GM18858 (cell line): Measurements from ENCODE around the gene ASIP.
"Not testable (repeated sequence)": the region's sequence is repeated elsewhere in the genome, so short reads cannot be mapped to it uniquely, and the experiment has no call there.

Source experiments
- ATAC-seq: cut with Tn5 transposase; IDR thresholded peaks from one replicate; pipeline ENCODE4 v1.9.1; 2021; ENCODE audit not compliant: unreplicated experiment

Gene ASIP

GRCh38 chr20:34242015-34242414 lies 792 bp downstream of the ASIP start:
- not testable (repeated sequence) for ATAC-seq

- ATAC-seq: no peak
These were observed 1.7 kb downstream of the ASIP start for GRCh38 chr20:34242879-34243278.

DNA sequence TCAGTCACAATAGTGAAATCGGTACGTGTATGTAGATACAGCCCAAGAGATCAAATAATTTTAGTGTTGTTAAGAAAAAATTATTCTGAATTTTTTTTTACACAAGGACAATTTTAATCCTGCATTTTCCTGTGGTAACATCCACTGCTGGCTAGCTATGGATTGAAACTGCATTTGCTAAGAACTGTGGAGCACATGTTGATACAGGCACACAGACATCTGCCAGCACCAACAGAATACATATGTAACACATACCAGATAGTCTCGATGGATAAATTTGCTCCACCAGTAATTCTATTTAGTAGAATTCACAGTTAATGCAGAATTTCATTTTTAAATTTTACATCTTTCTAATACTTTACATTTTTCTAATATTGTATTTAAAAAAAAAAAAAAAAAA lies 2.2 kb downstream of the ASIP start:
- no peak for ATAC-seq

- ATAC-seq: no peak
These were observed 5.0 kb downstream of the ASIP start for GRCh38 chr20:34246126-34246626.

GRCh38 chr20:34249291-34249690 lies 8.1 kb downstream of the ASIP start:
- no peak for ATAC-seq

DNA sequence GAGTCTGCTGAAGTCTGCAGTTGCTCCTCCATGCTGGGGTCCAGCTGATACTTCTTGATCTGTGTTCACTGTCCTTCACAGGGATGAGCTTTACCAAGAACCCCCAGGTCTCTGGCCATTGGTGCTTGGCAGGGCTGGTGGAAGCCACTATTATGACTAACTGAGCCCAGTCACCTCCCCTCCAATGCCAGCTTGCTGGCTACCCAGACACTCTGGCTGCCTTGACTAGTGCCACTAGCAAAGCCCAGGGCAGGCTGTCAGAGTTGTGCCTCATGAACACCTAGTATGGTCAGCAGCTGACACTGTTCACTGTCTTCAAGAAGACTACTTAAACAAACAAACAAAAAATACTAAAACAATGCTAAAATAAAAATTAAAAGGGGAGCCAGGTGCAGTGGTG lies 8.8 kb downstream of the ASIP start:
- ATAC-seq: no peak

DNA sequence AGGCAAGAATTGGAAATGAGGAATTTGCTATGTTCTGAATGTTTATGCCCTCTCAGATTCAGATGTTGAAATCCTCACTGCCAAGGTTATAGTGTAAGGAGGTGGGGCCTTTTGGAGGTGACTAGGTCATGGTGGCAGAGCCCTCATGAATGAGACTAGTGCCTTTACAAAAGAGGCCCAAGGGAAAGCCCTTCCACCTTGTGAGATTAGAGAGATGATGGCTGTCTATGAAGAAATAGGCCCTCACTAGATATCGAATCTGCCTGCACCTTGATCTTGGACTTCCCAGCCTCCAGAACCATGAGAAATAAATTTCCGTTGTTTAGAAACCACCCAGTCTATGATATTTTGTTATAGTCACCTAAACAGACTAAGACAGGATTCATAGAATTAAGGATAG lies 10.4 kb downstream of the ASIP start:
- no peak for ATAC-seq

DNA sequence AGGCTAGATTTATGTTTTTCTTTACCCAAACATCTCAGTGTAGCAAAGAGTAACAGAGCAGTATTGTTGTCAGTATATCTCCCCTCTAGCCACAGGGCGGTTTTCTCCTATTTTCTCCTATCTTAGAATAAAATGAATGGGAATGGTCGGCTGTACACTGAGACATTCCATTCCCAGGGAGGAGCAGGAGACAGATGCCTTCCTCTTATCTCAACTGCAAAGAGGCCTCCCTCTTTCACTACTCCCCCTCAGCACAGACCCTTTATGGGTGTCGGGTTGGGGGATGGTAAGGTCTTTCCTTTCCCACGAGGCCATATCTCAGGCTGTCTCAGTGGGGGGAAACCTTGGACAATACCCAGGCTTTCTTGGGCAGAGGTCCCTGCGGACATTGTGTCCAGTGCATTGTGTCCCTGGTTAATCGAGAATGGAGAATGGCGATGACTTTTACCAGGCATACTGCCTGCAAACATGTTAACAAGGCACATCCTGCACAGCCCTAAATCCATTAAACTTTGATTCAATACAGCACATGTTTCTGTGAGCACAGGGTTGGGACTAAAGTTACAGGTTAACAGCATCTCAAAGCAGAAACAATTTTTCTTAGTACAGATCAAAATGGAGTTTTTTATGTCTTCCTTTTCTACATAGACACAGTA lies 11.3 kb downstream of the ASIP start:
- ATAC-seq: not testable (repeated sequence)

GRCh38 chr20:34254979-34255378 lies 13.8 kb downstream of the ASIP start:
- ATAC-seq: no peak

- ATAC-seq: no peak
These were observed 15.5 kb downstream of the ASIP start for GRCh38 chr20:34256629-34257124.

- no peak for ATAC-seq
These were observed 19.2 kb downstream of the ASIP start for GRCh38 chr20:34260208-34260942.

GRCh38 chr20:34262488-34263288 lies 21.5 kb downstream of the ASIP start:
- no peak for ATAC-seq

GRCh38 chr20:34263468-34263867 lies 22.2 kb downstream of the ASIP start:
- ATAC-seq: not testable (repeated sequence)

- no peak for ATAC-seq
These were observed 22.9 kb downstream of the ASIP start for GRCh38 chr20:34264141-34264540.

DNA sequence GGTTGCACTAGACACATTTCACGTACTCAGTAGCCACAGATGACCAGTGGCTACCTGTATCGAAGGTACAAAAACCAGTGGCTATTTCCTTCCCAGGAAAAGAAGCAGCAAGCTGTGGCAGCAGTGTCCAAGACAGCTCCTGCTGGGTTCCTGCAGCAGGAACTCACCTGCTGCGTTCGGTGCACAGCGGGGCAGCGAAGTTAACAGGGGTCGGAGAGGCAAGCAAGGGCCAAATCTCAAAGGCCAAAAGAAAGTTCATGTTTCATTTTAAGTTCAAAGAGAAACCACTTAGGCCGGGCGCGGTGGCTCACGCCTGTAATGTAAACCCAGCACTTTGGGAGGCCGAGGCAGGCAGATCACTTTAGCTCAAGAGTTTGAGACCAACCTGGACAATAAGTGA lies 26.9 kb downstream of the ASIP start:
- ATAC-seq: no peak

DNA sequence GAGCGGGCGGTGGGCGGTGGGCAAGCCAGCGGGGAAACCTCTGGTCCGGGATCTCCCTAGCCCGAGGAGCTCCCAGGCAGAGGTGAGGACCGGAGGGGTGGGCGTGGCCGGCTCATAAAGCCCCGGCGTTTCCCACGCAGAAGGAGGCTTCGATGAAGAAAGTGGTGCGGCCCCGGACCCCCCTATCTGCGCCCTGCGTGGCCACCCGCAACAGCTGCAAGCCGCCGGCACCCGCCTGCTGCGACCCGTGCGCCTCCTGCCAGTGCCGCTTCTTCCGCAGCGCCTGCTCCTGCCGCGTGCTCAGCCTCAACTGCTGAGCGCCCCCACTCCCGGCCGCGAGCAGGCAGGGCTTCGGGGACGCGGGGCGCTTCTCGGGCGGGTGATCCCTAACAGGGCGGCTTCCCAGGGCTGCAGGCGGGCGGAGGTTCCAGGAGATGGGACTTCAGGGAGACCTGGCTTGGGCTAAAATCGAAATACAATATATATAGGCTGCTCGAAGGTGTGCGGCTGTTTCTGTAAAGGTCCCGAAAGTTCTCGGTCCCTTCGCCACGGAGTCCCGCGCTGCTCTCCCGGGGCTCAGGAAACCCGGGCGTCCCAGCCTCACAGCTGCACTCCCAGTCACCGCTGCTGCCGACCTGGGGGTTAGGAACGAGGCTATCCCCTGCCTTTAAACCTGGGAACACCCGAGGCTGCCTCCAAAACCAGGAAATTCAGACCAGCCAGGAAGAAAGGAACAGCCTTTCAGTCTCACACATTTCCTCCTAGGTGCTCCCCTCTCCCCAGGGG lies 27.8 kb downstream of the ASIP start:
- ATAC-seq: no peak

GRCh38 chr20:34269996-34270627 lies 28.9 kb downstream of the ASIP start:
- ATAC-seq: no peak

DNA sequence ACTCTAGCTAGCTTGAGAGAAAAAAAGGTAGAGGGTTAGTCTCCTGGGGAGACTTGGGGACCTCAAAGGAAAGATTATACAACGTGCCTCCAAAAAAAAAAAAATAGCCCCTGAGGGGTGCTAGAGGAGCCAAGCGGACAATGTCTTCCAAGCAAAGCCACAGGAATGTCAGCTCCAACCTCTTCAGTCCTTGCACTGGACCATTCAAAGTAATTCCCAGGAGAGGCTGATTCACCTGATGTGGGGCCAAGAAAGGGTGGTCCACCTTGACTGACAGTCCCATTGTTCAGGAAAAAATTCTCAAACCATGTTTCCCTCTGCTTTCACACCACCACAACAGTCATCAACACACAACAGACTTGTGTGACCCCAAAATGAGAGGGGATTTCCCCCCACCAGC lies 30.7 kb downstream of the ASIP start:
- ATAC-seq: no peak

DNA sequence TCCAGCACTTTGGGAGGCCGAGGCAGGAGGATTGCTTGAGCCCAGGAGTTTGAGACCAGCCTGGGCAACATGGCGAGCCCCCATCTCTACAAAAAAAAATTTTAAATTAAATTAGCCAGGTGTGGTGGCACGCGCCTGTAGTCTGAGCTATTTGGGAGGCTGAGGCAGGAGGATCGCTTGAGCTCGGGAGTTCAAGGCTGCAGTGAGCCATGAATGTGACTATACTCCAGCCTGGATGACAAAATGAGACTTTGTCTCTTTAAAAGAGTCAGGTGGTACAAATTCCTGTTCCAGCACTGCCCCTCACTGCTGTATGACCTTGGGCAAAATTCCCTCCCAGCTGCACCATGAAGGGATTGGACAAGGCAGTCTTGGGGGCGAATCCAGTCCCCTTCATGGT lies 33.5 kb downstream of the ASIP start:
- ATAC-seq: no peak

DNA sequence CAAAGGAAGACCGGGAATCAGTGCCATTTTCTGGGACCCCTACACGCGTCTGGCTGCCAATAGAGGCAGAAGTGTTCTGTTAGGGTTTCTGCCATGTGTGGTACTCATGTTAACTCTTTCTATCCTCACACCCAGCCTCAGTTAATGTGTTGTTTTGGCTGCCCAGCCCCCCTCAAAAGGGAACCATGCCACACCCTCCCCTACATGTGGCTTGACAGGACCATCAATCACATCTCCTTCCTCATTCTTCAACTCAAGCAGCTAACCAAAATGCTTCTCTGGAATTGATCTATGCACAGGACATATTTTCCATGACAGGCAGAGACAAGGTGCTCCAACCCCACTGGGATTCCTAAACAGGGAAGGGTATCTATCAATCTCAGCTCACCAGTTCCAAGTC lies 40.0 kb downstream of the ASIP start:
- ATAC-seq: no peak
